COLO668 (cell line): Measurements from ENCODE around the gene ALKBH4.
"Not testable (repeated sequence)": the region's sequence is repeated elsewhere in the genome, so short reads cannot be mapped to it uniquely, and the experiment has no call there.

Experiments
- DNase-seq: peaks from one replicate; lab custom pipeline; 2025; ENCODE audit not compliant: unreplicated experiment; lab: John Stamatoyannopoulos, UW

The ALKBH4 gene

GRCh38 chr7:102429141-102429899 is 35.3 kb downstream of the ALKBH4 start:
- DNase-seq: no peak

- no peak for DNase-seq
Observed at GRCh38 chr7:102427019-102427405, 37.7 kb downstream of the ALKBH4 start.

- no peak for DNase-seq
Observed at GRCh38 chr7:102426268-102427018, 38.2 kb downstream of the ALKBH4 start.

GRCh38 chr7:102425639-102426267 is 38.9 kb downstream of the ALKBH4 start:
- no peak for DNase-seq

DNA sequence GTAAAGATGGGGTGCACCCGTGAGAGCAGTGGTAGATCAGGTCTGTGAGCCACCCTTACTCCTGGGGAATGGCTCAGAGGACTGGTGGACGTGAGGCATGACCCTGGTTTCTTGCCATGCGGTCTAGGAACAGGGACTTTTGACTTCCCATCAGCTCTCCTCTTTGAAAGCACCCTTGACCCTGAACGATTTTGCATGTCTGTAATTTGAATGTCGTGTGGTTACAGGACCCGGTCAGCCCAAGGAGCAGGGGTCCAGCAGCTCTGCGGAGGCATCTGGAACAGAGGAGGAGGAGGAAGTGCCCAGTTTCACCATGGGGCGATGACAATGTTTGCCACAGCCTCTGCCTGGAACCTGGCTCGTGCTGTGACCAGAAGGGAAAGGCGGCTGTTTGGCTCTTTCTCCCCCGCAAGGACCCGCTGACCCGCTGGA is 39.9 kb downstream of the ALKBH4 start:
- DNase-seq: no peak

DNA sequence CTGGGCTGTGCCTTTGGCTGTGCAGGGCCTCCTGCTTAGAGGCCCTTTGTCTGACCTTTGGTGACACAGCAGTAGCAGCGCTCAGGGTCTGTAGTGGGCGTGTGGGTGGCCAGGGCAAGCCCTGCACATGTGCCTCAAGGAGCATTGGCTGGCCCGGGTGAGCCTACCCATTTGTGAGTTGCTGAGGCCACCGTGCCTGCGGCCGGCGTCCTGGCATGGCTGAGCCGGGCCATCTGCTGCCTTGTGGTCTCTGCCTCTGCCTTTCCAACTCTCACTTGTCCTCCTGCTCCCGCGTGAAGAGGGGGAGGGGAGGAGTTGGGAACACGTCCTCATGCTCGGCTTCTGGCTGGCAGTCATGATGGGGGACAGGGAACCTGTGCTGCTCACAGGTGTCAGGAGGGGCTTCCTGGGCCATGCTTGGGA is 40.5 kb downstream of the ALKBH4 start:
- no peak for DNase-seq

DNA sequence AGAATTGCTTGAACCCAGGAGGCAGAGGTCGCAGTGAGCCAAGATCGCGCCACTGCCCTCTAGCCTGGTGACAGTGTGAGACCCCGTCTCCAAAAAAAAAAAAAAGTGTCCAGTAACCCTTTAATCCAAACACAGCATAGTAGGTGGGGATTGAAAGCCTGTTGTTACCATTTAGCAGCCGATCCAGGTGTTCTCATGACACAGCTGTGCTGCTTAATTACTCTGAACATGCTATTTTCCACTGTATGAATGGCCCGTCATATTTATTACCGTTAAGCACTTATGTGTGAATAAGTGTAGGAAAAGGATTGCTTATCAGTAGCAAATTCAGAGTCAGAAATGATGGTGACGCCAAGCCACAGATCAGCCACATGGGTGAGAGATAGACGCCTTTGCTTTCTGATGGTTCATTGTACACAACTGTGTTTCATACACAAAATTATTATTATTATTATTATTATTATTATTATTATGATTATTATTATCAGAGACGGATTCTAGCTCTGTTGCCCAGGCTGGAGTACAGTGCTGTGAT is 42.9 kb downstream of the ALKBH4 start:
- DNase-seq: no peak

DNA sequence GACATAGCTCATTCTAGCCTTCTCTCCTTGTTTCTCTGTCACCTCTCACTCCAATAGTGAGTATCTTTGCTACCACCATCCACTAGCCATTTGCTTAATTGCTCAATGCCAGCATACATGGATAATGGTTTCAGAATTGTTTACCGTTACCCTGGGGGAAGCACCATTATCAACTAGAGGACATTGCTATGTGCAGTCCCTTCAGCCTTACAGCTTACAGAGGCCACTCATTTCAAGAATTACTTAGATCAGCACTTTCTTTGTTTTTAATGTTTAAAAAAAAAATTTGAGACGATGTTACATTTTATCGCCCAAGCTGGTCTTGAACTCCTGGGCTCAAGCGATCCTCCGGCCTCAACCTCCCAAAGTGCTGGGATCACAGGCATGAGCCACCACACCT is 46.1 kb downstream of the ALKBH4 start:
- no peak for DNase-seq

DNA sequence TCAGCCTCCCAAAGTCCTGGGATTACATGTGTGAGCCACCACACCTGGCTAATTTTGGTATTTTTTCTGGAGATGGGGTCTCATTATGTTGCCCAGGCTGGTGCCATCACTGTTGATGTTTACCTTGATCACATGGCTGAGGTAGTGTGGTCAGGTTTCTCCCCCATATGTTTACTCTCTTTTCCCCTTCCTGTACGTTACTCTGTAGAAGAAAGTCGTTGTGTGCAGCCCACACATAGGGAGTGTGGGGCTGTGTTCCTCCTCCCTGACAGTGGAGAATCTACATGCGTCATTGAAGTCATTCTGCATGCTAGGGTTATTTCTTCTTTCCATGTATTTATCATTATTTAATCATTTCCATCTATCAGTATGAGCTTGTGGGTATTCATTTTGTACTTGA is 47.6 kb downstream of the ALKBH4 start:
- no peak for DNase-seq

DNA sequence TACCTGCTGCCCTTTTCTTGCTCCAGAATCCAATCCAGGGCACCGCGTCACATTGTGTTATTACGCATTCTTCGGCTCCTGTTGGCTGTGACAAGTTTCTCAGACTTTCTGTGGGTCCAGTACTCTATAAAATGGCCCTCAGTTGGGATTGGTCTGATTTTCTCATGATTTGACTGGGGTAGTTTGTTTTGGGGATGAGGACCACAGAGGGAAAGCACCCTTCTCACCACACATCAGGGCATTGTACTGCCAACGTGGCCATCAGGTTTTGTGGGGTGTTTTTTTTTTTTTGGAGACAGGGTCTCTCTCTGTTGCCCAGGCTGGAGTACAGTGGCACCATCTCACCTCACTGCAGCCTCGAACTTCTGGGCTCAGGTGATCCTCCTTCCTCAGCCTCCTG is 48.3 kb downstream of the ALKBH4 start:
- no peak for DNase-seq

DNA sequence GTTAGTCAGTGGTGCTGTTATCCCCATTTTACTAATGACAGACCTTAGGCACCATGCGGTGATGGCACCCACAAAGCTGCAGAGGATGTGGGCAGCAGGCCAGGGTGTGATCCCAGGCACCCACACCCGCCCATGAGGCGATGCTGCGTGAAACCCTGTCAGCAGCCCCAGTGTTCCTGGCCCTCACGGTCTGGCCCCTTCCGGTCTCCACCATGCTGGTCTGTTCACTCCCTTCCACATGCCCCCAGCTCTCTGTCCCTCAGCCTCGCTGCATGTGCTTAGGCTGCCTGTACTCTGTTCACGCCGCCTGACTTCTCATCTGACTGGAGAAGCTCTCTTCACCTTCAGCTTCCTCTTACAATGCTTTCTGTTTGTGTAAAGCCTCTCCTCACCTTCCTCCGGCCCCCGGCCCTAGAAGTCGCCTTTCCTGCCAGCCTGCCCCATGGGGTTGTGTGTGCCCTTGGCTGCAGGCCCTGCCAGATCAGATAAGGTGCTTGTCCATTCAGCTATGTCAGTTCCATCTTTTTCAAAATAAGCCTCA is 48.9 kb downstream of the ALKBH4 start:
- no peak for DNase-seq

DNA sequence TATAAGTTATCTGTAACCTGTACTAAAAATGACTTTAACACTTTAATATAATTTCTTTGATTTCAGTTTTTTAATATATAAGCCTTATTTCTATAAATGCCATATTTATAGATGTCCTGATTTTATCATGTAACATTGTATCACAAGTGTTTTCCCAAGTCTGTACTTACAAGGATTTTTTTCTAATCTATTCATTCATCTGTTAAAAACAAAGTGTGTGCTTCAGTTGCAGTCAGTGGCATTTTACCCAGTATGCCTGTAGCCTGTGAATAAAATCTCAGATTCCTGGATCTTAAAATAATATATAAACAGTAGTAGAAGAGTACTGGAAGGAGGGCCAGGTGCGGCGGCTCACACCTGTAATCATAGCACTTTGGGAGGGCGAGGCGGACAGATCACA is 51.1 kb downstream of the ALKBH4 start:
- DNase-seq: no peak

DNA sequence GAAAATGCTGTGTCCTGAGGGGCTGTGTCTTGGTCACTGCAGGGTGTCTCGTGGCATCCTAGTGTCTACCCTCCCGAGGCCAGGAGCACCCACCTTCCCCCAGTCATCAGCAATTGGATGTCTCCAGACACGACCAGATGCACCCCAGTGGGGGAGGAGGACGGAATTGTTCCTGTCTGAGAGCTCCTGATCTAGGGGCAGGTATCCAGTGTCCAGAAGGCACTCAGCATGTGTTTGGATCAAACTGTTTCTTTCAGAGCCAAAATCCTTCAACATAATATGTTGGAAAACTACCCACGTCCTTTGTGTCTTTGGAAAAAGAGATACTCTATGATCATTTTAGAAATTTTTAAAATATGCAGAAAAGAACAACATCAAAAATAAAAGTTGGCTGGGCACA is 51.6 kb downstream of the ALKBH4 start:
- DNase-seq: no peak

- DNase-seq: peak; percentile 10
Observed at GRCh38 chr7:102412548-102412947, 52.1 kb downstream of the ALKBH4 start.

DNA sequence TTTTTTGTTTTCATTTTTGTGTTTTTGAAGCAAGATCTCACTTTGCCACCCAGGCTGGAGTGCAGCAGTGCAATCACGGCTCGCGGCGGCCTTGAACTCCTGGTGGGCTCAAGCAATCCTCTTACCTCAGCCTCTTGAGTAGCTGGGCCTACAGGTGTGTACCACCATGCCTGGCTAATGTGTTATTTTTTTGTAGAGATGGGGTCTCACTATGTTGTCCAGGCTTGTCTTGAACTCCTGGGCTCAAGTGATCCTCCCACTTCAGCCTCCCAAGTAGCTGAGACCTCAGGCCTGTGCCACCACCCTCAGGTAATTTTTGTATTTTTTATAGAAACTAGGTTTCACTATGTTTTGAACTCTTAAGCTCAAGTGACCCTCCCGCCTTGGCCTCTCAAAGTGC is 53.7 kb downstream of the ALKBH4 start:
- DNase-seq: no peak

DNA sequence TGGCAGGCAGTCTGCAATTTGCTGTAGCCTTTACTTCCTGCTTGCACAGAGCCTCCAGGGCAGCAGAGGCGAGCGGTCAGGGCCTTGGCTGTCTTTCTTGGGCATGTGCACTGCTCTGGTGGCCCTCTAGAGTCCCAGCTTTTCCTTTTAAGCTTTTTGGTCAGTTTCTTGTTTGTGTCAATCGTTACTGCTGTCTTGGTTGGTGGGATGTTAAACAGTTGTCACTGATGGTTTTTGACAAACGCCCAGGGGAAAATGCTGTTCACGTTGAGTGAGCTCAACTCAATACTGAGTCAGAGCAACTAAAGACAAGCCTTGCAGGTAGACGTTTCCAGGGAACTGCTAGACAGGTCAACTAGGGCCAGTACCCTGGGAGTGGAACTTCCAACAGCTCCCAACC is 54.5 kb downstream of the ALKBH4 start:
- DNase-seq: no peak

GRCh38 chr7:102409340-102409739 is 55.3 kb downstream of the ALKBH4 start:
- DNase-seq: no peak

DNA sequence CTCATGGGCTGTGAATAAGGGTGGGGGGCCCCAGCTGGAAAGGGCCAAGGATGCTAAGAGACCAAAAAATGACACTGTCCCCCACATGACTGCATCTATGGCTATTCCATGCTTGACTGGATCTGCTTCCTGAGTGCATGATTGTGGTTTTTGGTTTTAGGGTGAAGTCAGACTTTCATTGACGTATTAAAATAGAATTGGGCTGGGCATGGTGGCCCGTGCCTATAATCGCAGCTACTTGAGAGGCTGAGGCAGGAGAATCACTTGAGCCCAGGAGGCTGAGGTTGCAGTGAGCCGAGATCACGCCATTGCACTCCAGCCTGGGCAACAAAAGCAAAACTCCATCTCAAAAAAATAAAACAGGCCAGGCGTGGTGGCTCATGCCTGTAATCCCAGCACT is 56.1 kb downstream of the ALKBH4 start:
- not testable (repeated sequence) for DNase-seq

- no peak for DNase-seq
Observed at GRCh38 chr7:102407910-102408309, 56.8 kb downstream of the ALKBH4 start.
